Regular cardiac myocyte (primary cell): ENCODE data around the gene ZNF878. TPM values are rescaled to one million over a fixed set of nuclear protein-coding genes. Genes with fewer than 3 reads are reported as not detected.

Experiments
- total RNA-seq: library from RNA; depleted of rRNA; stranded (reverse); fragments of >200 nt; gene quantifications from 2 replicates; pipeline ENCODE4 v1.2.3, GENCODE V29; 2014

ZNF878 gene
- total RNA-seq = 0.58 TPM in 1 of 2 replicates, not detected in the other

GRCh38 chr19:12052497-12053169, at the start of gene ZNF878:
Gene ZNF878 (minus strand): TSS chr19:12052961. CDS start chr19:12052801, 160 bp downstream.

GRCh38 chr19:12064590-12065538, 12.1 kb upstream of the ZNF878 start, which contains the start of gene ZNF844:
Gene ZNF844 (plus strand): TSS chr19:12064731. CDS start chr19:12064874, 143 bp downstream.

DNA sequence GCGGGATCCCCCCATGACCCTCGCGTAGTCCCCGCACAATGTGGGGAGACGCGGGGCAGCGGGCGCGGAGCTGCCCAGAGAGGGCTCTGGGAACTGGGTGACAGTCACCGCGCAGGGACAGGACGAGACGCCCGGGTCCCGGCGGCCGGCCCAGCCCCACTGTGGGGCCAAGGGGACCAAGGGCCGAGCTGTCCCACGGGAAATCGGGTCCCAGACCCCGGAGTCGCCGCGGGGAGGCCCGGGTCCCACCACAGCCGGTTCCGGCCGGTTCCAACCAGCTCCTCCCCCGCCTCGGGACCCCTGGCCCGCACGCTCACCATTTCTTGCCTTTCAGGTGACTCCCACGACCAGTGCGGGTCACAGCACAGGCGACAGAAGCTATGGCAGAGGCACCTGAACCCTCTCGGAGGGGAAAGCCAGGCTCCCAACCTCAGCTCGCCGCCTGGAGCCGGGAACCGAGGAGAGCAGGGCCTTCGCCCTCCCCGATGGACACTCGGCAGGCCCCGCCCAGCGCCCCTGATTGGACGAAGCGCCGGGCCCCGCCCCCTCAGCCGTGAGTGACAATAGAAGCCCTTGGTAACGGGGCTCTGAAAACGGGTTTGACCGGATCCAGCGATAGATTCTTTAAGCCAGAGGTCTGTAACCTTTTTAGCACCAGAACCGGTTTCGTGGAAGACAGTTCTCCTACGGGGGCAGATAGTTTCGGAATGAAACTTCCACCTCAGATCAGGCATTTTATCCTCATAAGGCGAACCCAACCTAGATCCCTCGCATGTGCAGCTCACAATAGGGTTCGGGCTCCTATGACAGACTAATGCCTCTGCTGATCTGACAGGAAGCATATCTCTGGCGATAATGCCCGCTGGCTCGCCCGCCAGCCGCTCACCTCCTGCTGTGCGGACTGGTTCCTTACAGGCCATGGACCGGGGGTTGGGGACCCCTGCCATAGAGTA, 17.3 kb downstream of the ZNF878 start, which contains the start of gene ZNF433:
Gene ZNF433 (minus strand): TSS at position 460 of the 953 bp plus-strand sequence. CDS start 140 bp downstream, at position 320.

Other genes with a start within 250 kb of the ZNF878 start
- gene ZNF440, start 238.7 kb downstream of the ZNF878 start, total RNA-seq = 9.4 and 12.1 TPM in 2 replicates
- gene ZNF439, start 204.2 kb downstream of the ZNF878 start, total RNA-seq = 7.3 and 14.1 TPM in 2 replicates
- 10.0 and 12.1 TPM in 2 replicates for gene ZNF69, start 165.2 kb downstream of the ZNF878 start, total RNA-seq
- 8.8 and 11.0 TPM in 2 replicates for gene ZNF700, start 127.9 kb downstream of the ZNF878 start, total RNA-seq
- gene ZNF763, start 87.9 kb downstream of the ZNF878 start, total RNA-seq = 1.2 and 2.8 TPM in 2 replicates
- 5.6 and 9.9 TPM in 2 replicates for gene ZNF433, start 17.3 kb downstream of the ZNF878 start, total RNA-seq
- 9.0 and 16.6 TPM in 2 replicates for gene ZNF844, start 11.8 kb upstream of the ZNF878 start, total RNA-seq
- 5.9 and 7.0 TPM in 2 replicates for gene ZNF20, start 87.4 kb upstream of the ZNF878 start, total RNA-seq
- 15.9 and 18.6 TPM in 2 replicates for gene ZNF625, start 103.8 kb upstream of the ZNF878 start, total RNA-seq
- gene ZNF136, start 110.1 kb upstream of the ZNF878 start, total RNA-seq = 8.1 and 10.7 TPM in 2 replicates
- 7.3 and 15.2 TPM in 2 replicates for gene ZNF44, start 241.9 kb upstream of the ZNF878 start, total RNA-seq